SK-N-SH (cell line): ENCODE data around the gene PTPN6. TPM values are rescaled to one million over a fixed set of nuclear protein-coding genes. Genes with fewer than 3 reads are reported as not detected.

ENCODE experiments used
- CTCF ChIA-PET: fragments of 300-600, 350-600 bp; formaldehyde crosslinking; extraction: SDS; loops from one replicate; lab custom pipeline; 2021; lab: Yijun Ruan, JAX
- POLR2A ChIA-PET: fragments of 350-600 bp; sonication (Branson Sonifier 250); formaldehyde crosslinking; extraction: SDS; loops from one replicate; lab custom pipeline; 2020; ENCODE audit warnings: antibody characterized with exemption, inconsistent platforms; lab: Yijun Ruan, JAX
- DNase-seq: peaks from one replicate; pipeline ENCODE4 v3.0.0; 2012
- H2AFZ ChIP-seq: fragments of 200-600 bp; sonication (generic); 2 replicates; pipeline ENCODE4 v1.8.1; 2016; ENCODE audit warnings: antibody characterized with exemption, mild to moderate bottlenecking, low read depth
- H3F3A ChIP-seq: fragments of 200-600 bp; sonication (generic); replicated peaks from 2 replicates; pipeline ENCODE3; 2016; ENCODE audit warnings: antibody characterized with exemption, mild to moderate bottlenecking; ENCODE audit not compliant: insufficient read depth
- H3K27ac ChIP-seq, 2 experiments: fragments of 200-500 bp in 1 of 2; fragments of 200-600 bp in 1 of 2; sonication (Bioruptor generic) in 1 of 2; sonication (generic), shearing (Covaris generic) in 1 of 2; 2 replicates each; pipeline versions ENCODE4 v1.5.1 to v1.6.1; 2014 to 2016; ENCODE audit warnings: low read depth in 2 of 2, inconsistent platforms in 1 of 2, low read length in 1 of 2, mild to moderate bottlenecking in 1 of 2, mixed read lengths in 1 of 2
- H3K27me3 ChIP-seq: fragments of 200-600 bp; sonication (generic), shearing (Covaris generic); 2 replicates; pipeline ENCODE4 v1.6.1; 2016; ENCODE audit warnings: mixed run types; ENCODE audit not compliant: insufficient read depth
- H3K36me3 ChIP-seq, 2 experiments: fragments of 200-500 bp in 1 of 2; fragments of 200-600 bp in 1 of 2; sonication (Bioruptor generic) in 1 of 2; sonication (generic) in 1 of 2; replicated peaks in 1 of 2; 2 replicates each; pipeline versions ENCODE3 to v1.5.1; 2014 to 2016; ENCODE audit warnings: low read length in 1 of 2, mild to moderate bottlenecking in 1 of 2; ENCODE audit not compliant: insufficient read depth in 2 of 2, control insufficient read depth in 1 of 2
- H3K4me1 ChIP-seq, 2 experiments: fragments of 200-500 bp in 1 of 2; fragments of 200-600 bp in 1 of 2; sonication (Bioruptor generic) in 1 of 2; sonication (generic), shearing (Covaris generic) in 1 of 2; 2 replicates each; pipeline versions ENCODE4 v1.5.1 to v1.6.1; 2014 to 2016; ENCODE audit warnings: low read depth in 1 of 2, low read length in 1 of 2, mixed run types in 1 of 2; ENCODE audit not compliant: insufficient read depth in 2 of 2, control insufficient read depth in 1 of 2
- H3K4me2 ChIP-seq: fragments of 200-600 bp; sonication (generic), shearing (Covaris generic); 2 replicates; pipeline ENCODE4 v1.6.1; 2017; ENCODE audit warnings: mixed run types
- H3K4me3 ChIP-seq, 2 experiments: fragments of 200-500 bp in 1 of 2; fragments of 200-600 bp in 1 of 2; sonication (Bioruptor generic) in 1 of 2; sonication (generic), shearing (Covaris generic) in 1 of 2; 2 replicates each; pipeline versions ENCODE4 v1.5.1 to v1.8.1; 2014 to 2016; ENCODE audit warnings: low read depth in 2 of 2, inconsistent platforms in 1 of 2, low read length in 1 of 2, mild to moderate bottlenecking in 1 of 2, mixed read lengths in 1 of 2, moderate library complexity in 1 of 2
- H3K79me2 ChIP-seq: fragments of 200-600 bp; sonication (generic); 2 replicates; pipeline ENCODE4 v1.8.1; 2017; ENCODE audit warnings: mild to moderate bottlenecking; ENCODE audit not compliant: insufficient read depth
- H3K9ac ChIP-seq: fragments of 200-600 bp; sonication (generic); 2 replicates; pipeline ENCODE4 v1.6.1; 2017; ENCODE audit warnings: mixed run types
- H3K9me2 ChIP-seq: fragments of 200-600 bp; sonication (generic); 2 replicates; pipeline ENCODE4 v1.6.1; 2017; ENCODE audit warnings: mixed run types
- H3K9me3 ChIP-seq: fragments of 200-600 bp; sonication (generic); 2 replicates; pipeline ENCODE4 v1.6.1; 2017; ENCODE audit warnings: mixed run types, mild to moderate bottlenecking, moderate library complexity
- H4K20me1 ChIP-seq: fragments of 200-600 bp; sonication (generic); 2 replicates; pipeline ENCODE4 v1.6.1; 2017; ENCODE audit warnings: mild to moderate bottlenecking, mixed run types; ENCODE audit not compliant: insufficient read depth
- ELF1 ChIP-seq: IDR thresholded peaks from 2 replicates; pipeline ENCODE4 v1.4.0; 2012
- FOSL2 ChIP-seq: IDR thresholded peaks from 2 replicates; pipeline ENCODE4 v1.4.0; 2012; ENCODE audit warnings: low read depth, mild to moderate bottlenecking, moderate library complexity, borderline replicate concordance
- FOXJ3 ChIP-seq: sonication (generic); formaldehyde crosslinking; IDR thresholded peaks from 2 replicates; pipeline ENCODE4 v1.5.1; 2020; ENCODE audit warnings: mild to moderate bottlenecking, missing genetic modification reagents
- GABPA ChIP-seq: IDR thresholded peaks from 2 replicates; pipeline ENCODE4 v1.4.0; 2012; ENCODE audit warnings: low read depth, mild to moderate bottlenecking
- GATA2 ChIP-seq: sonication (generic); formaldehyde crosslinking; IDR thresholded peaks from 2 replicates; pipeline ENCODE4 v1.5.0; 2020; ENCODE audit warnings: mild to moderate bottlenecking, missing genetic modification reagents
- JUND ChIP-seq: IDR thresholded peaks from 2 replicates; pipeline ENCODE4 v1.4.0; 2012
- NFIC ChIP-seq: IDR thresholded peaks from 2 replicates; pipeline ENCODE4 v1.4.0; 2012; ENCODE audit warnings: borderline replicate concordance
- RCOR1 ChIP-seq: fragments of 150-350 bp; IDR thresholded peaks from 2 replicates; pipeline ENCODE4 v1.6.1; 2017; ENCODE audit warnings: antibody characterized with exemption, low read length
- RXRA ChIP-seq: IDR thresholded peaks from 2 replicates; pipeline ENCODE4 v1.4.0; 2012; ENCODE audit warnings: low read depth, mild to moderate bottlenecking, borderline replicate concordance
- TAF1 ChIP-seq: IDR thresholded peaks from 2 replicates; pipeline ENCODE4 v1.6.1; 2012; ENCODE audit warnings: low read depth, mild to moderate bottlenecking, low read length, moderate library complexity, borderline replicate concordance
- WGBS: methylation state at CpG from one replicate; pipeline ENCODE4 v1.1.6; 2017; ENCODE audit warnings: low lambda C conversion rate; 5-methylcytosine and 5-hydroxymethylcytosine counted together
- polyA plus RNA-seq, 3 experiments: library from polyadenylated mRNA; depleted of rRNA; stranded (reverse); fragments of >200 nt; gene quantifications; 2 replicates each; pipeline ENCODE4 v1.2.3, GENCODE V29; 2012
- TF ChIP-seq, protein P1 (sequence below): IDR thresholded peaks from 2 replicates; pipeline ENCODE4 v1.4.0; 2012; ENCODE audit warnings: low read depth, borderline replicate concordance
- TF ChIP-seq, protein P2 (sequence below): IDR thresholded peaks from 2 replicates; pipeline ENCODE4 v1.4.0; 2012; ENCODE audit warnings: low read depth
- TF ChIP-seq, protein P3 (sequence below): IDR thresholded peaks from 2 replicates; pipeline ENCODE4 v1.6.1; 2012; ENCODE audit warnings: mild to moderate bottlenecking, low read depth, low read length, moderate library complexity

PTPN6 gene
- polyA plus RNA-seq, 1 of the 3 experiments (the other 2 are of a cell fraction), result 0.12 TPM

DNA sequence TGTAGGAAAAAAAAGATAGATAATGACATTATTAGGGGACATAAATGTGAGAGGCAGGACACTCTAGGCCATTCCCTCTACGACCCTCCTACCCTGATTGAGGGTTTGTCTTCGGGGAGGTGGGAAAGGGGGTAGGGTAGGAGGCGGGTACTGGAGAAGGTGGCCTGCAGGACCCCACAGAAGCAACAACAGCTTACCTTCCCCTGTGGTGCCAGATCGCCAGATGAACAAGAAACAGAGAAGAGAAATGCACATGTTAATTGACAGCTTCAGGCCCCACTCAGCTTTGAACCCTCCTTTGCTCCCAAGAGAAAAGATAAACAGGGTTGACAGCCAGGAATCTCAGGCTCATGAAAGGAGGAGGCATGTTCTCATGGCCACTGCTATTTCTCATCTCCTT lies 14.6 kb downstream of the PTPN6 start:
- Histone ChIP-seq H3F3A (peaks cover 29% of the 10 kb centered on the region), H3K4me2 (no peak overlapping the region), H3K4me1 (peaks cover 6 to 22% of the 10 kb centered on the region in 2 experiments; a peak in 3 of 4 replicates), H3K36me3 (peaks cover 28 to 46% of the 10 kb centered on the region in 2 experiments), H4K20me1 (no peaks in the 10 kb centered on the region), H3K9ac (no peak overlapping the region), H3K79me2 (peaks cover 28% of the 10 kb centered on the region), H3K4me3 (no peak overlapping the region), H3K27ac (no peak overlapping the region), H3K9me3 (no peaks in the 10 kb centered on the region), H3K27me3 (no peaks in the 10 kb centered on the region), H2AFZ (no peak overlapping the region), H3K9me2 (no peaks in the 10 kb centered on the region)
- DNase-seq, result no peak
- CTCF ChIA-PET, result interaction anchor here (0.7 to 3.3 kb wide), 8 partner anchors 9 to 41 kb away, joined by 3 to 17 read pairs (median 6); partner anchors contain the start of genes C12orf57 and RNU7-1
- WGBS, result 90% methylated on average over 4 of the region's 4 CpGs
- POLR2A ChIA-PET, result interaction anchor here (6.8 kb wide), 1 partner anchor 20 kb away, joined by 62 read pairs; the partner anchor contains the start of genes C12orf57 and RNU7-1
- TF ChIP-seq ELF1, result no peak
- TF ChIP-seq JUND, result no peak
- TF ChIP-seq NFIC, result no peak
- no peak for TF ChIP-seq GATA2 (CRISPR knock-in tag)

DNA sequence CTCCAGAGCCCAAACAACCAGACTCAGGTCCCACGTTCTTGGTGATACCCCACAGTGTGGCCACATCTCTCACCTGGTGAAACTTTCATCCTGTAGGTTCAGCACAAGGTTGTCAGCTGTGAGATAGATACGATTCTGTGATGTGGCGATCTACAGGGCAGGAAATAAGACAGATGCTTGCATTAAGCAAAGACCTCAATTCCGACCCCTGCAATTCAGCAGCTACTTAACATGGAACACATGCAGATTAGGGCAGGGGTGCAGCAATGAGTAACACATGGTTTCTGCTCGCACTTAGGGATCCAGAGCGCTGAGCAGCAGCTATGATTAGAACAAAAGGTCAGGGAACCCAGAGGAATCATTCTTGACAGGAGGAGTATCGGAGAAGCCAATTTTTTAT lies 15.2 kb downstream of the PTPN6 start:
- peaks cover 35% of the 10 kb centered on the region for H3K79me2 ChIP-seq
- ChIA-PET CTCF (interaction anchor here (0.7 to 3.3 kb wide), 9 partner anchors 9 to 76 kb away, joined by 3 to 17 read pairs (median 5); partner anchors contain the start of genes C12orf57 and RNU7-1), POLR2A (interaction anchor here (6.8 kb wide), 1 partner anchor 21 kb away, joined by 62 read pairs; the partner anchor contains the start of genes C12orf57 and RNU7-1)
- H3K27ac ChIP-seq, result no peak overlapping the region
- H3K4me3 ChIP-seq, result no peak overlapping the region
- H3F3A ChIP-seq, result peaks cover 29% of the 10 kb centered on the region
- 93% methylated on average over 7 of the region's 7 CpGs for WGBS
- H2AFZ ChIP-seq, result no peak overlapping the region
- H3K9ac ChIP-seq, result no peak overlapping the region
- peaks cover 28 to 46% of the 10 kb centered on the region in 2 experiments for H3K36me3 ChIP-seq
- no peaks in the 10 kb centered on the region for H4K20me1 ChIP-seq
- H3K9me3 ChIP-seq, result no peaks in the 10 kb centered on the region
- no peak for DNase-seq
- no peaks in the 10 kb centered on the region for H3K27me3 ChIP-seq
- no peak overlapping the region for H3K4me2 ChIP-seq
- peaks cover 6 to 22% of the 10 kb centered on the region in 2 experiments; a peak in 3 of 4 replicates for H3K4me1 ChIP-seq
- H3K9me2 ChIP-seq, result no peaks in the 10 kb centered on the region
- TF ChIP-seq FOSL2 (no peak), RCOR1 (no peak), JUND (no peak), TAF1 (no peak), FOXJ3 (no peak), RXRA (no peak), GABPA (no peak)
- TF ChIP-seq, protein P1, sequence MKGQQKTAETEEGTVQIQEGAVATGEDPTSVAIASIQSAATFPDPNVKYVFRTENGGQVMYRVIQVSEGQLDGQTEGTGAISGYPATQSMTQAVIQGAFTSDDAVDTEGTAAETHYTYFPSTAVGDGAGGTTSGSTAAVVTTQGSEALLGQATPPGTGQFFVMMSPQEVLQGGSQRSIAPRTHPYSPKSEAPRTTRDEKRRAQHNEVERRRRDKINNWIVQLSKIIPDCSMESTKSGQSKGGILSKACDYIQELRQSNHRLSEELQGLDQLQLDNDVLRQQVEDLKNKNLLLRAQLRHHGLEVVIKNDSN, result no peak
- TF ChIP-seq, protein P2, sequence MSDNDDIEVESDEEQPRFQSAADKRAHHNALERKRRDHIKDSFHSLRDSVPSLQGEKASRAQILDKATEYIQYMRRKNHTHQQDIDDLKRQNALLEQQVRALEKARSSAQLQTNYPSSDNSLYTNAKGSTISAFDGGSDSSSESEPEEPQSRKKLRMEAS, result no peak
- TF ChIP-seq, protein P3, sequence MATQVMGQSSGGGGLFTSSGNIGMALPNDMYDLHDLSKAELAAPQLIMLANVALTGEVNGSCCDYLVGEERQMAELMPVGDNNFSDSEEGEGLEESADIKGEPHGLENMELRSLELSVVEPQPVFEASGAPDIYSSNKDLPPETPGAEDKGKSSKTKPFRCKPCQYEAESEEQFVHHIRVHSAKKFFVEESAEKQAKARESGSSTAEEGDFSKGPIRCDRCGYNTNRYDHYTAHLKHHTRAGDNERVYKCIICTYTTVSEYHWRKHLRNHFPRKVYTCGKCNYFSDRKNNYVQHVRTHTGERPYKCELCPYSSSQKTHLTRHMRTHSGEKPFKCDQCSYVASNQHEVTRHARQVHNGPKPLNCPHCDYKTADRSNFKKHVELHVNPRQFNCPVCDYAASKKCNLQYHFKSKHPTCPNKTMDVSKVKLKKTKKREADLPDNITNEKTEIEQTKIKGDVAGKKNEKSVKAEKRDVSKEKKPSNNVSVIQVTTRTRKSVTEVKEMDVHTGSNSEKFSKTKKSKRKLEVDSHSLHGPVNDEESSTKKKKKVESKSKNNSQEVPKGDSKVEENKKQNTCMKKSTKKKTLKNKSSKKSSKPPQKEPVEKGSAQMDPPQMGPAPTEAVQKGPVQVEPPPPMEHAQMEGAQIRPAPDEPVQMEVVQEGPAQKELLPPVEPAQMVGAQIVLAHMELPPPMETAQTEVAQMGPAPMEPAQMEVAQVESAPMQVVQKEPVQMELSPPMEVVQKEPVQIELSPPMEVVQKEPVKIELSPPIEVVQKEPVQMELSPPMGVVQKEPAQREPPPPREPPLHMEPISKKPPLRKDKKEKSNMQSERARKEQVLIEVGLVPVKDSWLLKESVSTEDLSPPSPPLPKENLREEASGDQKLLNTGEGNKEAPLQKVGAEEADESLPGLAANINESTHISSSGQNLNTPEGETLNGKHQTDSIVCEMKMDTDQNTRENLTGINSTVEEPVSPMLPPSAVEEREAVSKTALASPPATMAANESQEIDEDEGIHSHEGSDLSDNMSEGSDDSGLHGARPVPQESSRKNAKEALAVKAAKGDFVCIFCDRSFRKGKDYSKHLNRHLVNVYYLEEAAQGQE, result no peak
